Progenitor cell of endocrine pancreas (in vitro differentiated cells): ENCODE data around the gene FAM50B. TPM values are rescaled to one million over a fixed set of nuclear protein-coding genes. Genes with fewer than 3 reads are reported as not detected.

Source experiments
- DNase-seq: peaks from one replicate; pipeline ENCODE4 v3.0.0; 2021; ENCODE audit warnings: low spot score; ENCODE audit not compliant: unreplicated experiment
- H3K27ac Mint-ChIP-seq: 2 replicates; pipeline ENCODE4 v1.8.0; 2021; ENCODE audit warnings: mild to moderate bottlenecking, moderate library complexity, mixed read lengths
- H3K27me3 Mint-ChIP-seq: 2 replicates; pipeline ENCODE4 v1.8.0; 2021; ENCODE audit warnings: mixed read lengths
- H3K36me3 Mint-ChIP-seq: 2 replicates; pipeline ENCODE4 v1.8.0; 2022; ENCODE audit warnings: mixed read lengths; ENCODE audit not compliant: insufficient read depth
- H3K4me1 Mint-ChIP-seq: 2 replicates; pipeline ENCODE4 v1.8.0; 2021; ENCODE audit warnings: low read depth, mixed read lengths
- H3K4me3 Mint-ChIP-seq: 2 replicates; pipeline ENCODE4 v1.8.0; 2021; ENCODE audit warnings: low read depth, mild to moderate bottlenecking, moderate library complexity, mixed read lengths
- H3K9me3 Mint-ChIP-seq: 2 replicates; pipeline ENCODE4 v1.8.0; 2021; ENCODE audit warnings: low read depth, mixed read lengths
- total RNA-seq: library from RNA; stranded (reverse); gene quantifications from 2 replicates; pipeline ENCODE4 v1.2.1, GENCODE V29; 2021
- TF ChIP-seq, protein P1 (sequence below): fragments of 200-600 bp; sonication (generic); IDR thresholded peaks from one replicate; pipeline ENCODE4 v1.5.0; 2021; ENCODE audit warnings: antibody characterized with exemption, mild to moderate bottlenecking; ENCODE audit not compliant: unreplicated experiment

Gene FAM50B
- total RNA-seq, 1 donor from 2014 or later: 2.8 TPM

DNA sequence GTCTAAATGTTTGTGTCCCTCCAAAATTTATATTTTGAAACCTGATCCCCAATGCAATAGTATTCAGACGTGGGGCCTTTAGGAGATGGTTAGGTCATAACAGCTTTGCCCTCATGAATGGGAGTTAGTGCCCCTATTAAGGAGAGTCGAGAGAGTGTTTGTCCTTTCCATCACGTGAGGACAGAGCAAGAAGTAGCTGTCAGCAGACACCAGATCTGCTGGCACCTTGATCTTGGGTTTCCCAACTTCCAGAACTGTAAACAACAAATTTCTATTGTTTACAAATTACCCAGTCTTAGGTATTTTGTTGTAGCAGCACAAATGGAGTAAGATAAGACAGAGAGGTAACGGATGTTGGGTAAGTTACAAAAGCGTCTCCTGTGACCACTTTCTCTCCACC, 46.6 kb downstream of the FAM50B start:
- H3K4me3 Mint-ChIP-seq: no peak overlapping the region
- TF ChIP-seq, protein P1, sequence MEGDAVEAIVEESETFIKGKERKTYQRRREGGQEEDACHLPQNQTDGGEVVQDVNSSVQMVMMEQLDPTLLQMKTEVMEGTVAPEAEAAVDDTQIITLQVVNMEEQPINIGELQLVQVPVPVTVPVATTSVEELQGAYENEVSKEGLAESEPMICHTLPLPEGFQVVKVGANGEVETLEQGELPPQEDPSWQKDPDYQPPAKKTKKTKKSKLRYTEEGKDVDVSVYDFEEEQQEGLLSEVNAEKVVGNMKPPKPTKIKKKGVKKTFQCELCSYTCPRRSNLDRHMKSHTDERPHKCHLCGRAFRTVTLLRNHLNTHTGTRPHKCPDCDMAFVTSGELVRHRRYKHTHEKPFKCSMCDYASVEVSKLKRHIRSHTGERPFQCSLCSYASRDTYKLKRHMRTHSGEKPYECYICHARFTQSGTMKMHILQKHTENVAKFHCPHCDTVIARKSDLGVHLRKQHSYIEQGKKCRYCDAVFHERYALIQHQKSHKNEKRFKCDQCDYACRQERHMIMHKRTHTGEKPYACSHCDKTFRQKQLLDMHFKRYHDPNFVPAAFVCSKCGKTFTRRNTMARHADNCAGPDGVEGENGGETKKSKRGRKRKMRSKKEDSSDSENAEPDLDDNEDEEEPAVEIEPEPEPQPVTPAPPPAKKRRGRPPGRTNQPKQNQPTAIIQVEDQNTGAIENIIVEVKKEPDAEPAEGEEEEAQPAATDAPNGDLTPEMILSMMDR: no peak
- H3K9me3 Mint-ChIP-seq: no peaks in the 10 kb centered on the region
- H3K4me1 Mint-ChIP-seq: peaks cover 18% of the 10 kb centered on the region
- no peak for DNase-seq
- H3K36me3 Mint-ChIP-seq: no peaks in the 10 kb centered on the region
- peaks cover 4% of the 10 kb centered on the region for H3K27me3 Mint-ChIP-seq
- no peak overlapping the region for H3K27ac Mint-ChIP-seq

DNA sequence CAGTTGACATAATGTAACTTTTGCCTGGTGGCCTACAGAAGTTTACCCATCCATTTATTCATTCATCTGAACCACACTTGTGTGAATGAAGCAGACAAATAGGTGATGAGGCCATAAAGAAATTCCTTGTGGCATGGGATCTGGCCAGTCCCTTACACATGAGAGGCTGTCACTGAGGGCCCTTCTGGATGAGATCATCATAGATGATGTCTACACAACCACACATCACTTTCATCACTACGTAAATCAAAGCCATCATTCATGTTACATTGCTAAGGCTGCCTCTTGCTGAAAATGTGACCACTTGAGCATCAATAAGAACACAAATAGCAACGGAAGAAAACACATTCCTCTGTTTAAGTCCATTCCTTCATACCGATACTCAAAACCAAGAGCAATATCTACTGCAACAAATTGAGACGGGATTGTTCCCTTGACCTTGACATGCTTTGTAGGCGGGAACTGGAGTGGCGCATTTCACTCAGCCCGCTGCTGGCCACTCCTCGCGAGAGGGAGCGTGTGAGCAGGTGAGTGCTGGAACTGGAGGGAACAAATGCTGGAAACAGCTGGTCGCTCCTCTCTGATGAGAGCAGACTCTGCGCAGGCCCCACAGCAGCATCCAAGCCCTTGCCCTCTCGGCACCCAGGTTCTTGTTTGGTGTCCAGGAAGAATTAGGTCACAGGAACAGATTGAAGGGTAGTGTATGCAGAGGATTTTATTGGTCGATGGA, 49.3 kb downstream of the FAM50B start:
- Mint-ChIP-seq H3K4me1 (peaks cover 14% of the 10 kb centered on the region), H3K27ac (no peak overlapping the region), H3K4me3 (no peak overlapping the region), H3K9me3 (no peaks in the 10 kb centered on the region), H3K36me3 (no peaks in the 10 kb centered on the region), H3K27me3 (peaks cover 9% of the 10 kb centered on the region)
- TF ChIP-seq, protein P1: no peak
- no peak for DNase-seq

DNA sequence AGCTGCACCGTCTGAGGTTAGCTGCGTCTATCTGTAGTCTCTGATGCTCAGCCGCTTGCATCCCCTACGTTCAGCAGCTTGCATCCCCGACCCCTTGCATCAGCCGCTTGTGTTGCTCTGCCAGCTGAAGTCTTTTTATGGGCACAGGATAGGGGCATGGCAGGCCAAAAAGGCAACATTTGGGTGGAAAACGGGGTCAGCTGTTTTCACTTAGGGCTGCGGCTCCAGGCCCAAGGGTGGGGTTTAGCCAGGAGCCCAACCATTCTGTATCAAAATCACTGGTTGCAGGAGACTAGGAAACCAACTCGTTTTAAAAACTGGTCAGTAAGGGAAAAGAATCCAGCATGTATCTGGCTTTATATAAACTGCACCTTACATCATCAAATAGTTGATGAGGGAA, 49.9 kb downstream of the FAM50B start:
- DNase-seq: no peak
- peaks cover 14% of the 10 kb centered on the region for H3K4me1 Mint-ChIP-seq
- H3K9me3 Mint-ChIP-seq: no peaks in the 10 kb centered on the region
- no peak overlapping the region for H3K27ac Mint-ChIP-seq
- no peaks in the 10 kb centered on the region for H3K36me3 Mint-ChIP-seq
- H3K4me3 Mint-ChIP-seq: no peak overlapping the region
- TF ChIP-seq, protein P1: no peak
- peaks cover 9% of the 10 kb centered on the region for H3K27me3 Mint-ChIP-seq

DNA sequence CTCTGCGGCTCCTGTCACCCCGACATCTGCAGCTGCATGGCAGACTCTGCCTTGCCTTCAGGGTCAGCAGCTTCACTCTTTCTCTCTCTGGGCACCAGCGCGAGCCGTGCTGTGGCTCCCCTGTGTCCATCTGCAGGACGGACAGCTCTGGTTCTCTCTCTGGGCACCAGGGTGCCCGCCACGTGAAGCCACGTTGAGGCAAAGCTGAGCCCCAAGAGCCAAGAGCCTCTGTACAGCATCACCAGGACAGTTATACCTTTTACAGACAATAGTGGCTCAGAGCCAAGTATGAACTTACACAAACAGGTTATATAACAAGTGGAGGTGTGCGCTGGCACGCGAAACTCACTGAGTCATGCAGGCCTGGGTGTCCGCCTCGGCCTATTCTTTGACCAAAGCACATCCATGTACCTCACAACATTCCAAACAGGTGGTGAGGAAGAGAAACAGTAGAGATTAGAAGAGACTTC, 50.8 kb downstream of the FAM50B start:
- H3K4me1 Mint-ChIP-seq: peaks cover 8% of the 10 kb centered on the region
- H3K36me3 Mint-ChIP-seq: no peaks in the 10 kb centered on the region
- peaks cover 9% of the 10 kb centered on the region for H3K27me3 Mint-ChIP-seq
- DNase-seq: no peak
- H3K27ac Mint-ChIP-seq: no peak overlapping the region
- TF ChIP-seq, protein P1: no peak
- no peak overlapping the region for H3K4me3 Mint-ChIP-seq
- no peaks in the 10 kb centered on the region for H3K9me3 Mint-ChIP-seq

Other genes starting within 250 kb of the FAM50B start
- gene PXDC1, start 97.7 kb upstream of the FAM50B start, total RNA-seq: 4.8 and 5.3 TPM in 2 replicates
- 0.13 TPM in 1 of 2 replicates, not detected in the other for gene FAM217A, start 229.8 kb downstream of the FAM50B start, total RNA-seq